Left lobe of liver (tissue), 2 donors: ENCODE measurements around the gene SOX9. TPM values are rescaled to one million over a fixed set of nuclear protein-coding genes. Genes with fewer than 3 reads are reported as not detected.

Experiments
- ATAC-seq: fragments of 200-7000 bp; cut with Tn5 transposase; one replicate; pipeline ENCODE4 v1.9.1; 2020; ENCODE audit warnings: mild to moderate bottlenecking, moderate library complexity
- DNase-seq: peaks from one replicate; pipeline ENCODE4 v3.0.0-alpha.2; 2020; ENCODE audit warnings: low spot score
- total RNA-seq: library from RNA; stranded (reverse); gene quantifications from one replicate; pipeline ENCODE4 v1.2.1, GENCODE V29; 2021
- donor health status: DM: no; HTN: no; CAD: no; lungs with moderate emphysema.
- donor health status: DM: no; HTN: yes; CAD: no.

The SOX9 gene
- total RNA-seq, 1 donor from 2014 or later = 2.1 TPM

DNA sequence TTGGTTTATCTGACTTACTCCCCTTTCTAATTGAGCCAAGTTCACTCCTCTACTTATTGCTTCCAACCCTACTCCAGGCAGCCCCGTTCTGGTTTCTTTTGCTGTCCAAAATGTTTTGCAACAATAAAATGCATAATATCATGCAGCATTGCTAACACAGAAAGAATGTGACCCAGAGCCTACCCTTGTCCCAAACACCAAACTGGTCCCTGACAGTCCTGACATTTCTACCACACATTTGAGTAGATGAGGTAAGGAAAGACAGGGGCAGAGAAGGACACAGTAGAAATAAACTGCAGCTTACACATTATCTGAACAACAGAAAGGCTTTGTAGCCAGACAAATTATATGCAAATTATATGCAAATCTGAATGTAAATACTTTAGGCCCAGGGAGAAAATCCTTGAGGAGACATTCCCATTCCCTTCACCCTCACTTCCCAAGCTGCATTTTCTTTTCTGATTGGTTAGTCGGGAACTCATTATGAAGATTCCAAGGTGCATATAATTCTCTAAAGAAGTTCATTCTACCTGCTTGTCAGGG lies 31.6 kb downstream of the SOX9 start:
- no peak for ATAC-seq
- DNase-seq = no peak

DNA sequence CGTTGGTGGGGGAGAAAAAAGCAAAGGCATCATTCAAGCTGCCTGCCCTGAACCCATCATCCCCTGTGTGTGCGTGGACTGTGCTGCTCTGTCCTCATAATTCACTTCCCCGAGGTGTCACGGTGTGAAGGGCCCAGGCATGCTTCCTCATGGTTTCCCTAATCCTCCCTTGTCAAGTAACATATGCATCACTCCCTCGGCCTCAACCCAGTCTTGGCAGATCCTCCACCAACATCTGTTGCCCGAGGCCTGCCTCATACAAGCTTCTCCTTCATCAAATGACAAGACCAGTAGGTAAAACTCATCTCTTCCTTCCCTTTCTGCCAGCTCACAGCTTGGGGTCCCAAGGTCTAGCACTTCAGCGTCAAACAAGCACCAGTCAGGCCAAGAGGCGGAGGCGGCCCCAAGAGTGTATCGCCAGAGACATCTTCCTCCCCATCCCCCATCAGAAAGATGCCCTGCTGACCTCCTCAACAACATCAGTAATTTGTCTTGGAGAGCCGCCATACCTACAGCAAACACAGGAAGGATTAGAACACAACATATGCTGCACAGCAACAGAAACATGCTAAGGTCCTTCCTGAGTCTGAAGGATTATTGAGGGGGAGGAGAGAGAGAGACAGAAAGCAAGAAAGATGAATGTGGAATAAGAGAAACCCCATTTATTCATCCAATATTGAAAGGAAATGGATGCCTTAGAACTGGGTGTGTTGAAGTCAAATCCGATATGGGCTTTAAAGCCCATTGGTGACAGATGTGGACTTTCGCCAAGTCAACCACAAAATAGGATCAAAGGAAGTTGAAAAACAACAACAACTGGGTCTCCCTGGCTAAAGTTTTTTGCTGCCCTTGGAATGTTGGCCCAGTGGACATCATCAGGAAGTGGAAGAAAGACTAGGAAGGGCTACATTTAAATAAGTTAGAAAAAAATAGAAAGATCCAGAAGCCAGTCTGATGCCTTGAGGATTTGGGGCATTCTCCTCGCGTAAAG lies 38.4 kb downstream of the SOX9 start:
- no peak for ATAC-seq

DNA sequence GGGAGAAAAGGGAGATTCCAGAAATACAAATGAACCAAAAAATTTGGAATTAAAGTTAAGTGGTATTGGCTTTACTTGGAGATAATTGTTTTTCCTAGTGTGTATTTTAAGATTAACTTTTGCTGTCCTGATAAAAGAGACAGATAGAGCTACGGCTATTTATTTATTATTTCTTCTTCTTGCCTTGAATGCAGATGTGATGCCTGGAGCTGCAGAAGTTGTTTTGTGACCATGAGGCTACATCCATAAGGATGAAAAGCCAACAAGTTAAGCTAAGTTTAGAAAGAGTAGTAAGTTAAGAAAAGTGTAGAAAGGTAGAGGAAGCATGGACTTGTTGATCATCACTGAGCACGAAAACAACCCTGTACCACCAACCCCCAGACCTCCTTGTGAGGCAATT lies 41.7 kb downstream of the SOX9 start:
- ATAC-seq = no peak
- DNase-seq = no peak

More for the DNA sequence above, 38.4 kb downstream of the SOX9 start:
- DNase-seq = no peak

DNA sequence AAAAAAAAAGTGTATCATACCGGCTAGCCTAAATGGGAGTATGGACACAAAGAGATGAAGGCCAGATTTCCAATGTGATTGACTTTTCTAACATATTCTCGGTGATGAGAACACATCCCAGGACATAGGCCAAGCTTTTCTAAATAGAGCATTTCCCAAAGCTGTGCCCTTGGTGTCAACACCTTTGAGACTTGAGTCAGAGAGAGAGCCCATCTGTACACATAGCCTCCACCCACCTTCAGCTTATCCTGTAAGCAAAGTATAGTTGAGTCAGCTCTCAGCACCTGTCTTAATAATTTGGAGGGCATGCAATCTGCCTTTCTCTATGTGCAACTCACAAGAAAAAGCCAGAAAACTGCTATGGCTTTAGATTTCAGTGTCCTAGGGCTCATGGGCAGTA lies 42.7 kb downstream of the SOX9 start:
- no peak for ATAC-seq

DNA sequence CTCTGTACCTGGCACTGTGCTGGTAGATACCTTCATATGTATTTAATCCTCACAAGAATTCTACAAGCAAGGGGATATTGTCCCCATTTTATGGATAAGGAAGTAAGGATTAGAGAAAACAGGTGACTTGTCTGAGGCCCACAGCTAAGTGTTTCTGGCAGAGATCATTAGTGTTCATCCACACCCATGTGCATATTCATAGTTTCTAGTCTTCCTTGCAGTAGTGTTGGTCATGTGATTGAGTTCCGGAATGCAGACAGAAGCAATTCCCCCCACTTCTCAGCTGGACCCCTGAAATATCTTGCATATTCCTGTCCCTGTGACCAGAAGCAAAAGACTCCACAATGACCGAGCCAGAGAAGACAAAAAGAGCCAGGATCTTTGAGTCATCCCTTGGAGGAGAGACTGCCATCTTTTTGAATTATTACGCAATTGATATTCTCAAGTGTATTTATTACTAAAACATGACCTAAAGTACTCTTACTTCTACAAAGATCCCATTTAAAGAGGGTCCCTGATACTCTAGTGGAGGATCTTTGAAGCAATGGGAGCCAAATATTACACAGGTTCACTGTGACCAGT lies 43.4 kb downstream of the SOX9 start:
- ATAC-seq (no peak), DNase-seq (no peak)

More for the DNA sequence above, 42.7 kb downstream of the SOX9 start:
- DNase-seq = no peak

DNA sequence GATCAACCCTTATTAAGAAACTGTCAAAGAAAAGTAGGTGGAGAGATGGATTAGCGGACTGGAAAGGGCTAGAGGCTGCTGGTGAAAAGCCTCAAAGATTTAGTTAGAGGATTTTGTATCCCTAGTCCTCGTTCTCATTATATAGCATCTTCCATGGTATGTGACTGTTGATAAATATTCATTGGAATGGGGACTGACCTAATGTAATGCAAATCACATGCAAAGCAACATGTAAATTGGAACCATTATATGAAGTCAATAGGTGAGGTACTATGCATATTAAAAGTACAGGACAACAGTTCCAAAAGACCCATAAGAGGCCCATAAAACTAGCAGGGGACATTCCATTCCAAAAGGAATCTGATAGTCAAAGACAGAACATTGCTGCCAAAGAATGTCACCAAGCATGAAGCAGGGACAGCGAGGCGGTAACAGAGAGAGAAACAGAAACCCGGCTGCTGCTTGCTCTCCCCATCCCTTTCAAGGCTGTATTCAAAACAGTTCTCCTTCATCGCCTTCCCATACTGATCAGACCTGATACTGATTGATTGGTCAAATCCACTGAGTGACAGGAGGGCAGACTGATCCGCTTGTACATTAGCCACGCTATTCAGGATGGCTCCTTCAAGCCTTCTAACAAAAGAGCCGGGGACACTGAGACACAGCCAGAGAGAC lies 44.5 kb downstream of the SOX9 start:
- DNase-seq = no peak
- no peak for ATAC-seq

DNA sequence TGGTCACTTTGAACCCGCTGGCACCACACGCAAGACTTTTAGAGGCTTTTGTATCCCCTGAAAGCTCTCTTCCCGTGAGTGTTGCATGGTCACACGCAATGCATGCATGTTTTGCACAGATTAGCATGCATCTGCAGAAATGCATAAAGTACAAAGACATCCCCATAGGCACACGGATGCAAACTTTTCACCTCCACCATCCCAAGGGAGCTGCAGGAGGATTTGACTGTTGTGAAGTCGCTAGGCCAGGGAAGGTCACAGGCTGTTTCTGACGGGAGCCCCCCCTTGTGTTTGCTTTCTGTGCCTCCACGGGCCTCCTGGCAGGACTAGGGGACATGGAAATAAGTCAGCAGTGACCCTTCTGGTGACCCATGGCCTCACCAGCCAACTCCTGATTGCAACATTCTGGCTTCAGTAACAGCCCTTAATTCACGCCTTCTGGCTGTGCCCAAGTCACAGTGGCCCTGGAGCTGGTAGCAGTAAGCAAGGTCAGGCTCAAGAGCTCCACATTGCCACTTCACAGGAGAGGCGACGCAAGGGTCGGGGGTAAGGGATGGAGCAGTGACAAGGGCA lies 45.1 kb downstream of the SOX9 start:
- ATAC-seq (peak; percentile 53), DNase-seq (no peak)

DNA sequence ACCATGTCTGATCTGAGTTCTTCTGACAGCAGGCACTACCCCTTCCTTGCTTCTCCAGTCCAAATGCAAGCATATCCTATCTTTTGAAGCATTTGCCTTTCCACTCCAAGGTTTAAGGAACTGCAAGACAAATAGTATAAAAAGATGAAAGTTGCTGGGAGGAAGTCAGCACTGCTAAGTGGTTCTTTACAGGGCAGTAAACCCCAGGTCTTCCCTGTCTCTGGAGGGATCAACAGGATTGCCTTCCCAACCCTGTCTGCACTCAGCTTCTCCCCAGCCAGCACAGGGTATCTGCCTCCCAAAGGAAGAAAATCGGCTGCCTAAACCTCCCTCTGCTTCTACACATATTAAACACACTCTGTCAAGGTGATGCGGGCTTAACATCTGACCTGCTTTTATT lies 46.8 kb downstream of the SOX9 start:
- ATAC-seq (no peak), DNase-seq (no peak)

DNA sequence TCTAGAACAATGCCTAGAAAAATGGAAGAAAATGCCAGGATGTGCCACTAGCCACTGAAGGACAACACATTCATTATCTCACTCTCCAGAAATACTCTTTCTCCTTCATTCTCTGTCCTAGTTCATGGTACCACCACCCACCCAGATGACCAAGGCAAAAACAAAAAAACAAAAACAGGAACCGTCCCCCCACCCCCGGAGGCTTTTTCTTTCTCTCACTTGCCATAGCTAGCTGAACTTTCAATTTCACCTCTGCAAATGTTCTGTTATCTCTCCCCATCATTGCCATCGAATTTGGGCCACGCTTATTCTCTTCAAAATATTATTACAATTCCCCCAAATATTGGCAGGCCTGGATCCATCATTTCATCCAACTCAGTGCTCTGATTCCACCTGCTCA lies 49.0 kb downstream of the SOX9 start:
- no peak for ATAC-seq
- no peak for DNase-seq

DNA sequence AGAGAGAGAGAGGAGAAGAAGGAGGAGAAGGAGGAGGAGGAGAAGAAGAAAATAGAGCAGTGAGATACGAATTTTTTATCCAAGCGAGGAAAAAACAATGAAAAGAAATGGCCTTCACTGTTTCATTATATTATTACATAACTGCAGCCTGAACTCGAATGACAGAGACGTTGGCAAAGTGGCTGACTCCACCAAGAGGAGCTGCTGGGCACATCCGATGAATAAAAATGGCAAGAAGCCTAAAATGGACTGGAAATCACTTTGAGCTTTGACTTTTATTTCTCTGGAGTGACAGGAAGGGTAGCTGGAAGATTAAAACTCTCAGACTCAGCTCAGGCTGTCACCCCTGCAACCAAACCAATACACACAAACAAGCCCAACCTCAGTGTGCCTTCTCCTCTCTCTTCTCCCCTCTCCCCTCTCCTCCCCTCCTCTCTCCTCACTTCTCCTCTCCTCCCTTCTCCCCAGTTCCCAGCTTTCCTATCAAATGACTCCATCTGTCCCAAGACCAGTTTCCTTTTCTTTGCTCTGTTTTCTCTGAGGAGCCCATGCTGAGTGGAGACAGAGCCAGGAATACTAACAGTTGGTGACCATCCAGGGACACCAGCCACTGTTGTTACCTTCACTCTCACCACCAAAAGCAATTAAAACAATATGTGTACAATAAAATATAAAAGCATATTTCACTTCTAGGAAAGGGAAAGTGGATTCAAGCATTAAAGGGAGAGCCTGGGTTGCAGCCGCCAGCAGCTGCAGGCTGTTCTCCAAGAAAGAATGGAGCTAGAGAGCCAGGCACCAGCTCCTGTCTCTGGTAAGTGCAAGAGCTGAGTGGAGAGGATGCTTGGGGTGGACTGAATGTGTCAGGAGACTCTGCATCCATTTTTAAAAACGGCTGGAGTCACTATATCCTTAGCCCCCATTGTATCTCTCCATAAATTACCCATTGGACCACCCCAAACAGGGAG lies 51.2 kb downstream of the SOX9 start:
- ATAC-seq = peak; percentile 40
- no peak for DNase-seq

DNA sequence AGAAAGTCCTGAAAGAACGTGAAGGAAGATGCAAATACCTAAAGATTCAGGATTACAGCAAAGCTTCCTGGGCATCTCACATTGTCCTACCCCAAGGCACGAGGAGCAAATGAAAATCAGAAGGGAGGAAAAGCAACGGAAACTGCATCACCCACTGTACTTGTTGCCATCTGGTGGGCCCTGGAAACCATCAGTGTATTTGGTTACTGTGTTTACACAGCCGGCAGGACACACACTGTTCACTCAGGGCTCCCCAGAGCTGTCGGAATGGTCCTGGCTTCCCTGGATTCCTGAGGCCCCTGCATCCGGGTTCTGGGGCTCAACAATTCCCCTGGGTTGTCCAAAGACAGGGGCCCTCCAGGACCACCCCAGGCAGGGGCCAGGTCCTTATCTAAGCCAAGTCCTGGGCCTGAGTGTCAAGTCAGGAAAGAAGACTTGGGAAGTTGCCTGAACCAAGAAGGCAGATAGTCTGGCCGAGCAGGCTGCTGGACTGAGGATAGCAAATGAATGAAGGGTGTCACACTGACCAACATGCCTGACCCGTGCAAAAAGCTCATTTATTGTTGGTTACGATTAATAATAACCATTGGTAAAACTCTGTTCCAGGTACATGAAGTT lies 52.8 kb downstream of the SOX9 start:
- ATAC-seq = no peak

DNA sequence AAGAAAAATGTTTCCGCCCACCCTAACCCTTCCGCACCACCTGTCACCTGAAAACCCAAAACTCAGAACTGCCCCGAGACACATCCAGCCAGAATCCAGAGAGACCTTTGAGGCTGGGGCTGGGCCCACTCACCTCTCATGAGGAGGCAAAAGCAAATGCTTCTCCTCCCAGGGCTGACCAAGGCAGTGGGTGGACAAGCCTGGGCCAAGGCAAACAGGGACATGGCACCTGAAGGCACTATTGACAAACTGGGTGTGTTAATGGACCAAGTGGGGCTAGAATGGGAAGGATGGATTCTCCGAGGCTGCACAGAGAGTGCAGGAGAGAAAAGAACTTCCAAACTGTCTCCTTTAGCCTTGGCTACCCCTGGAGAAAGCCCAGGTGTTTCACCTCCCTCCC lies 54.4 kb downstream of the SOX9 start:
- no peak for DNase-seq
- ATAC-seq = no peak

More for the DNA sequence above, 52.8 kb downstream of the SOX9 start:
- no peak for DNase-seq
